H9 (cell line): ENCODE measurements around the gene TSPAN4. TPM values are rescaled to one million over a fixed set of nuclear protein-coding genes. Genes with fewer than 3 reads are reported as not detected.

Experiments
- DNase-seq: peaks from one replicate; pipeline ENCODE4 v3.0.0-alpha.2; 2017
- H2AFZ ChIP-seq: one replicate; pipeline ENCODE4 v1.6.1; 2013; ENCODE audit warnings: mild to moderate bottlenecking, low read length, control low read depth, moderate library complexity
- H2AK5ac ChIP-seq: 2 replicates; pipeline ENCODE4 v1.6.1; 2013; ENCODE audit warnings: low read length, control low read depth, mixed read lengths; ENCODE audit not compliant: insufficient read length
- H2BK120ac ChIP-seq: one replicate; pipeline ENCODE4 v1.6.1; 2013; ENCODE audit warnings: low read depth, mild to moderate bottlenecking, low read length, control low read depth, inconsistent platforms; ENCODE audit not compliant: poor library complexity, severe bottlenecking
- H2BK12ac ChIP-seq: 2 replicates; pipeline ENCODE4 v1.6.1; 2013; ENCODE audit warnings: low read length, control low read depth, mixed read lengths, low read depth; ENCODE audit not compliant: insufficient read length
- H2BK15ac ChIP-seq: 2 replicates; pipeline ENCODE4 v1.6.1; 2013; ENCODE audit warnings: low read depth, low read length, control low read depth
- H2BK20ac ChIP-seq: one replicate; pipeline ENCODE4 v1.6.1; 2013; ENCODE audit warnings: low read depth, mild to moderate bottlenecking, low read length, control low read depth, inconsistent platforms; ENCODE audit not compliant: poor library complexity, severe bottlenecking
- H2BK5ac ChIP-seq: 2 replicates; pipeline ENCODE4 v1.6.1; 2013; ENCODE audit warnings: low read length, control low read depth, mixed read lengths; ENCODE audit not compliant: insufficient read length
- H3K14ac ChIP-seq: 2 replicates; pipeline ENCODE4 v1.6.1; 2013; ENCODE audit warnings: low read length, control low read depth; ENCODE audit not compliant: insufficient read depth
- H3K18ac ChIP-seq: 2 replicates; pipeline ENCODE4 v1.6.1; 2013; ENCODE audit warnings: low read depth, mild to moderate bottlenecking, mixed read lengths, low read length, control low read depth; ENCODE audit not compliant: insufficient read length
- H3K23ac ChIP-seq: 2 replicates; pipeline ENCODE4 v1.6.1; 2013; ENCODE audit warnings: low read length, control low read depth, mixed read lengths, low read depth; ENCODE audit not compliant: insufficient read length
- H3K23me2 ChIP-seq: 2 replicates; pipeline ENCODE4 v1.6.1; 2013; ENCODE audit warnings: low read depth, mild to moderate bottlenecking, mixed read lengths, low read length, control low read depth; ENCODE audit not compliant: insufficient read length, poor library complexity, severe bottlenecking
- H3K27ac ChIP-seq: 2 replicates; pipeline ENCODE4 v1.5.1; 2013; ENCODE audit warnings: low read length, control low read depth, mixed read lengths, low read depth; ENCODE audit not compliant: insufficient read length
- H3K27me3 ChIP-seq: 2 replicates; pipeline ENCODE4 v1.6.1; 2013; ENCODE audit warnings: low read length, control low read depth, inconsistent platforms; ENCODE audit not compliant: insufficient read depth
- H3K4ac ChIP-seq: 2 replicates; pipeline ENCODE4 v1.6.1; 2013; ENCODE audit warnings: low read depth, mild to moderate bottlenecking, control low read depth, inconsistent platforms, low read length, moderate library complexity
- H3K4me1 ChIP-seq: 2 replicates; pipeline ENCODE4 v1.6.1; 2013; ENCODE audit warnings: low read length, control low read depth, inconsistent platforms; ENCODE audit not compliant: insufficient read depth
- H3K4me2 ChIP-seq: 2 replicates; pipeline ENCODE4 v1.6.1; 2013; ENCODE audit warnings: low read length, control low read depth, mixed read lengths; ENCODE audit not compliant: insufficient read length, insufficient read depth
- H3K56ac ChIP-seq: 2 replicates; pipeline ENCODE4 v1.6.1; 2013; ENCODE audit warnings: low read depth, mild to moderate bottlenecking, mixed read lengths, low read length, control low read depth; ENCODE audit not compliant: insufficient read length
- H3K79me1 ChIP-seq: 2 replicates; pipeline ENCODE4 v1.6.1; 2013; ENCODE audit warnings: low read depth, mild to moderate bottlenecking, moderate library complexity, low read length, control low read depth, inconsistent platforms; ENCODE audit not compliant: insufficient read depth, poor library complexity, severe bottlenecking
- H3K79me2 ChIP-seq: 2 replicates; pipeline ENCODE4 v1.6.1; 2013; ENCODE audit warnings: low read length, control low read depth, inconsistent platforms; ENCODE audit not compliant: insufficient read depth
- H3K9ac ChIP-seq: 2 replicates; pipeline ENCODE4 v1.6.1; 2013; ENCODE audit warnings: low read length, control low read depth, mixed read lengths; ENCODE audit not compliant: insufficient read length; ENCODE audit errors: extremely low read depth
- H3K9me3 ChIP-seq: one replicate; pipeline ENCODE4 v1.6.1; 2013; ENCODE audit warnings: low read depth, low read length, inconsistent platforms; ENCODE audit not compliant: control insufficient read depth
- H3T11ph ChIP-seq: one replicate; pipeline ENCODE4 v1.6.1; 2013; ENCODE audit warnings: mild to moderate bottlenecking, low read length, control low read depth, inconsistent platforms
- H4K20me1 ChIP-seq: one replicate; pipeline ENCODE4 v1.6.1; 2013; ENCODE audit not compliant: control insufficient read depth, insufficient read length, insufficient read depth
- H4K5ac ChIP-seq: 2 replicates; pipeline ENCODE4 v1.6.1; 2013; ENCODE audit warnings: low read depth, mild to moderate bottlenecking, mixed read lengths, low read length, control low read depth; ENCODE audit not compliant: insufficient read length
- H4K8ac ChIP-seq: replicated peaks from 2 replicates; pipeline ENCODE4 v1.6.1; 2013; ENCODE audit warnings: low read length, control low read depth, mixed read lengths, low read depth; ENCODE audit not compliant: insufficient read length
- H4K91ac ChIP-seq: 2 replicates; pipeline ENCODE4 v1.6.1; 2013; ENCODE audit warnings: low read depth, mild to moderate bottlenecking, moderate library complexity, mixed read lengths, low read length, control low read depth; ENCODE audit not compliant: insufficient read length
- H3K27ac Mint-ChIP-seq, 3 experiments: 2 replicates in 2 of 3; 3 replicates in 1 of 3; pipeline ENCODE4 v1.8.0; 2020 to 2021; ENCODE audit warnings: mixed read lengths in 3 of 3, mild to moderate bottlenecking in 1 of 3, moderate library complexity in 1 of 3
- H3K27me3 Mint-ChIP-seq: 2 replicates; pipeline ENCODE4 v1.8.0; 2021; ENCODE audit warnings: low read depth, mild to moderate bottlenecking, moderate library complexity, mixed read lengths
- H3K36me3 Mint-ChIP-seq, 3 experiments: 2 replicates in 2 of 3; 3 replicates in 1 of 3; pipeline ENCODE4 v1.8.0; 2020 to 2021; ENCODE audit warnings: low read depth in 3 of 3, mixed read lengths in 3 of 3; ENCODE audit not compliant: insufficient read depth in 1 of 3
- H3K4me1 Mint-ChIP-seq, 2 experiments: 2 replicates each; pipeline ENCODE4 v1.8.0; 2020; ENCODE audit warnings: mixed read lengths in 2 of 2
- H3K4me3 Mint-ChIP-seq, 2 experiments: 2 replicates in 1 of 2; 3 replicates in 1 of 2; pipeline ENCODE4 v1.8.0; 2020 to 2021; ENCODE audit warnings: mild to moderate bottlenecking in 2 of 2, mixed read lengths in 2 of 2, moderate library complexity in 1 of 2
- H3K9me3 Mint-ChIP-seq, 2 experiments: 2 replicates in 1 of 2; 3 replicates in 1 of 2; pipeline ENCODE4 v1.8.0; 2020; ENCODE audit warnings: mild to moderate bottlenecking in 2 of 2, mixed read lengths in 2 of 2, moderate library complexity in 1 of 2
- CTCF ChIP-seq: fragments of 200-600 bp; sonication (generic); conservative IDR thresholded peaks from 3 replicates; pipeline ENCODE4 v1.8.0; 2021; ENCODE audit warnings: antibody characterized with exemption, mild to moderate bottlenecking
- WGBS: extraction: QIAGEN DNeasy Blood & Tissue Kit; methylation state at CpG from one replicate; pipeline ENCODE4 v1.1.7; 2013; ENCODE audit warnings: missing lambda C conversion rate, low lambda C conversion rate, mixed read lengths; ENCODE audit not compliant: insufficient read length; ENCODE audit errors: extremely low coverage; 5-methylcytosine and 5-hydroxymethylcytosine counted together
- total RNA-seq: library from RNA; stranded (reverse); gene quantifications from 2 replicates; pipeline ENCODE4 v1.2.1, GENCODE V29; 2021

TSPAN4 gene
- total RNA-seq, 1 experiment from 2014 or later, result 64.6 TPM

- H3K27me3 ChIP-seq, result no peaks in the 10 kb centered on the region
- no peak overlapping the region for H2BK120ac ChIP-seq
- no peak overlapping the region for H3K9ac ChIP-seq
- WGBS, result no CpG with 5 or more reads among the region's 18 CpGs
- no peak overlapping the region for H3K18ac ChIP-seq
- no peak for DNase-seq
- peaks cover 12% of the 10 kb centered on the region for H3K23me2 ChIP-seq
- H3K79me1 ChIP-seq, result no peaks in the 10 kb centered on the region
- Mint-ChIP-seq H3K27me3 (no peaks in the 10 kb centered on the region), H3K4me1 (peaks cover 11 to 19% of the 10 kb centered on the region in 2 experiments), H3K36me3 (peaks cover 2 to 8% (median 8%) of the 10 kb centered on the region in 3 experiments; a peak in 5 of 7 replicates), H3K27ac (no peak overlapping the region), H3K4me3 (peak overlapping the region; percentile 64 to 79), H3K9me3 (no peaks in the 10 kb centered on the region)
- no peaks in the 10 kb centered on the region for H3K9me3 ChIP-seq
- no peak overlapping the region for H3K56ac ChIP-seq
- no peak overlapping the region for H4K5ac ChIP-seq
- H2AFZ ChIP-seq, result no peak overlapping the region
- peak overlapping the region; percentile 56 for H3K4me2 ChIP-seq
- H4K8ac ChIP-seq, result no peak overlapping the region
- no peak overlapping the region for H3K23ac ChIP-seq
- H3K4me1 ChIP-seq, result no peaks in the 10 kb centered on the region
- H4K91ac ChIP-seq, result no peak overlapping the region
- no peak overlapping the region for H3K27ac ChIP-seq
- H2BK15ac ChIP-seq, result no peak overlapping the region
- no peak overlapping the region for H3K4ac ChIP-seq
- H2AK5ac ChIP-seq, result no peak overlapping the region
- H2BK5ac ChIP-seq, result no peak overlapping the region
- H3K79me2 ChIP-seq, result no peaks in the 10 kb centered on the region
- H3T11ph ChIP-seq, result no peak overlapping the region
- no peak overlapping the region for H2BK20ac ChIP-seq
- no peak for TF ChIP-seq CTCF
- no peak overlapping the region for H3K14ac ChIP-seq
- H4K20me1 ChIP-seq, result no peaks in the 10 kb centered on the region
- no peak overlapping the region for H2BK12ac ChIP-seq
Measured at GRCh38 chr11:804599-804964, 38.1 kb upstream of the TSPAN4 start.
